ENCODE results near the gene SRD5A1.

SRD5A1 gene

GRCh38 chr5:6673031-6673430 is 39.8 kb downstream of the SRD5A1 start:
- no peak overlapping the region for H2AK5ac ChIP-seq (ENCODE audit: low read length)
- no peak overlapping the region for H3K23ac ChIP-seq (ENCODE audit: low read length)
- H3K56ac ChIP-seq (ENCODE audit: low read length) = no peak overlapping the region
- no peak overlapping the region for H3K4me3 ChIP-seq (ENCODE audit: low read length)
- peaks cover 2% of the 10 kb centered on the region for H3K36me3 ChIP-seq (ENCODE audit: control insufficient read depth, insufficient read depth, low read length)
- no peak overlapping the region for H3K4me2 ChIP-seq (ENCODE audit: low read length)
- WGBS (ENCODE audit: extremely low coverage, insufficient coverage, low lambda C conversion rate) = no CpG with 5 or more reads among the region's 5 CpGs
- no peaks in the 10 kb centered on the region for H3K27me3 ChIP-seq (ENCODE audit: insufficient read depth, low read length, poor library complexity)
- H3K27ac ChIP-seq (ENCODE audit: low read depth, low read length) = no peak overlapping the region
- no peak for DNase-seq
- no peaks in the 10 kb centered on the region for H3K79me1 ChIP-seq (ENCODE audit: low read length)
- no peak overlapping the region for H2BK5ac ChIP-seq (ENCODE audit: low read length)
- no peak overlapping the region for H3K4ac ChIP-seq (ENCODE audit: low read depth, low read length)
- no peaks in the 10 kb centered on the region for H3K79me2 ChIP-seq (ENCODE audit: control insufficient read depth, insufficient read depth, low read length)
- no peak overlapping the region for H4K8ac ChIP-seq (ENCODE audit: low read depth, low read length)
- no peak overlapping the region for H2BK120ac ChIP-seq (ENCODE audit: low read depth, low read length)
- H3K4me1 ChIP-seq (ENCODE audit: control insufficient read depth, low read depth, low read length) = no peaks in the 10 kb centered on the region
- no peak overlapping the region for H4K5ac ChIP-seq (ENCODE audit: low read length)
- no peak overlapping the region for H2BK15ac ChIP-seq (replicated peaks; ENCODE audit: low read depth)
- no peak overlapping the region for H3K9ac ChIP-seq (ENCODE audit: low read length)
- H3K18ac ChIP-seq (ENCODE audit: low read length) = no peak overlapping the region

- no peak overlapping the region for H2BK120ac ChIP-seq (ENCODE audit: low read depth, low read length)
- H3K79me2 ChIP-seq (ENCODE audit: control insufficient read depth, insufficient read depth, low read length) = no peaks in the 10 kb centered on the region
- H3K4me2 ChIP-seq (ENCODE audit: low read length) = no peak overlapping the region
- no peak for DNase-seq
- H4K5ac ChIP-seq (ENCODE audit: low read length) = no peak overlapping the region
- no peaks in the 10 kb centered on the region for H3K79me1 ChIP-seq (ENCODE audit: low read length)
- no peak overlapping the region for H3K9ac ChIP-seq (ENCODE audit: low read length)
- H4K8ac ChIP-seq (ENCODE audit: low read depth, low read length) = no peak overlapping the region
- no peak overlapping the region for H3K18ac ChIP-seq (ENCODE audit: low read length)
- H2AK5ac ChIP-seq (ENCODE audit: low read length) = no peak overlapping the region
- no peak overlapping the region for H3K4me3 ChIP-seq (ENCODE audit: low read length)
- WGBS (ENCODE audit: extremely low coverage, insufficient coverage, low lambda C conversion rate) = no CpG with 5 or more reads among the region's 1 CpG
- H3K27ac ChIP-seq (ENCODE audit: low read depth, low read length) = no peak overlapping the region
- no peak overlapping the region for H2BK5ac ChIP-seq (ENCODE audit: low read length)
- H2BK15ac ChIP-seq (replicated peaks; ENCODE audit: low read depth) = no peak overlapping the region
- H3K56ac ChIP-seq (ENCODE audit: low read length) = no peak overlapping the region
- H3K4ac ChIP-seq (ENCODE audit: low read depth, low read length) = no peak overlapping the region
- no peaks in the 10 kb centered on the region for H3K27me3 ChIP-seq (ENCODE audit: insufficient read depth, low read length, poor library complexity)
- H3K23ac ChIP-seq (ENCODE audit: low read length) = no peak overlapping the region
- H3K36me3 ChIP-seq (ENCODE audit: control insufficient read depth, insufficient read depth, low read length) = peaks cover 2% of the 10 kb centered on the region
- H3K4me1 ChIP-seq (ENCODE audit: control insufficient read depth, low read depth, low read length) = no peaks in the 10 kb centered on the region
These were observed 40.7 kb downstream of the SRD5A1 start for GRCh38 chr5:6673963-6674362.

- Histone ChIP-seq H3K18ac (ENCODE audit: low read length) (no peak overlapping the region), H3K23ac (ENCODE audit: low read length) (no peak overlapping the region), H3K79me1 (ENCODE audit: low read length) (no peaks in the 10 kb centered on the region), H3K9ac (ENCODE audit: low read length) (no peak overlapping the region), H2BK120ac (ENCODE audit: low read depth, low read length) (no peak overlapping the region), H4K8ac (ENCODE audit: low read depth, low read length) (no peak overlapping the region), H3K27ac (ENCODE audit: low read depth, low read length) (no peak overlapping the region), H3K4ac (ENCODE audit: low read depth, low read length) (no peak overlapping the region), H3K4me1 (ENCODE audit: control insufficient read depth, low read depth, low read length) (no peaks in the 10 kb centered on the region), H2AK5ac (ENCODE audit: low read length) (no peak overlapping the region), H3K56ac (ENCODE audit: low read length) (no peak overlapping the region), H4K5ac (ENCODE audit: low read length) (no peak overlapping the region), H2BK5ac (ENCODE audit: low read length) (no peak overlapping the region), H3K4me2 (ENCODE audit: low read length) (no peak overlapping the region), H3K79me2 (ENCODE audit: control insufficient read depth, insufficient read depth, low read length) (no peaks in the 10 kb centered on the region), H3K36me3 (ENCODE audit: control insufficient read depth, insufficient read depth, low read length) (peaks cover 2% of the 10 kb centered on the region), H2BK15ac (replicated peaks; ENCODE audit: low read depth) (no peak overlapping the region), H3K27me3 (ENCODE audit: insufficient read depth, low read length, poor library complexity) (no peaks in the 10 kb centered on the region), H3K4me3 (ENCODE audit: low read length) (no peak overlapping the region)
- DNase-seq = no peak
- WGBS (ENCODE audit: extremely low coverage, insufficient coverage, low lambda C conversion rate) = no CpG with 5 or more reads among the region's 3 CpGs
These were observed 41.2 kb downstream of the SRD5A1 start for GRCh38 chr5:6674421-6674820.

- Histone ChIP-seq H2BK15ac (replicated peaks; ENCODE audit: low read depth) (no peak overlapping the region), H3K18ac (ENCODE audit: low read length) (no peak overlapping the region), H3K4me3 (ENCODE audit: low read length) (no peak overlapping the region), H3K56ac (ENCODE audit: low read length) (no peak overlapping the region), H3K9ac (ENCODE audit: low read length) (no peak overlapping the region), H3K23ac (ENCODE audit: low read length) (no peak overlapping the region), H2BK120ac (ENCODE audit: low read depth, low read length) (no peak overlapping the region), H3K79me1 (ENCODE audit: low read length) (no peaks in the 10 kb centered on the region), H3K27ac (ENCODE audit: low read depth, low read length) (no peak overlapping the region), H3K79me2 (ENCODE audit: control insufficient read depth, insufficient read depth, low read length) (no peaks in the 10 kb centered on the region), H3K4me2 (ENCODE audit: low read length) (no peak overlapping the region), H4K8ac (ENCODE audit: low read depth, low read length) (no peak overlapping the region), H2AK5ac (ENCODE audit: low read length) (no peak overlapping the region), H2BK5ac (ENCODE audit: low read length) (no peak overlapping the region), H3K36me3 (ENCODE audit: control insufficient read depth, insufficient read depth, low read length) (peaks cover 2% of the 10 kb centered on the region), H3K4ac (ENCODE audit: low read depth, low read length) (no peak overlapping the region), H4K5ac (ENCODE audit: low read length) (no peak overlapping the region), H3K27me3 (ENCODE audit: insufficient read depth, low read length, poor library complexity) (no peaks in the 10 kb centered on the region), H3K4me1 (ENCODE audit: control insufficient read depth, low read depth, low read length) (no peaks in the 10 kb centered on the region)
- no peak for DNase-seq
- WGBS (ENCODE audit: extremely low coverage, insufficient coverage, low lambda C conversion rate) = no CpG with 5 or more reads among the region's 10 CpGs
These were observed 41.6 kb downstream of the SRD5A1 start for GRCh38 chr5:6674886-6675285.

- Histone ChIP-seq H2BK15ac (replicated peaks; ENCODE audit: low read depth) (no peak overlapping the region), H4K5ac (ENCODE audit: low read length) (no peak overlapping the region), H3K9ac (ENCODE audit: low read length) (no peak overlapping the region), H3K4me1 (ENCODE audit: control insufficient read depth, low read depth, low read length) (no peaks in the 10 kb centered on the region), H3K79me1 (ENCODE audit: low read length) (no peaks in the 10 kb centered on the region), H2BK5ac (ENCODE audit: low read length) (no peak overlapping the region), H3K4ac (ENCODE audit: low read depth, low read length) (no peak overlapping the region), H3K79me2 (ENCODE audit: control insufficient read depth, insufficient read depth, low read length) (no peaks in the 10 kb centered on the region), H3K36me3 (ENCODE audit: control insufficient read depth, insufficient read depth, low read length) (no peaks in the 10 kb centered on the region), H3K27me3 (ENCODE audit: insufficient read depth, low read length, poor library complexity) (no peaks in the 10 kb centered on the region), H3K4me2 (ENCODE audit: low read length) (no peak overlapping the region), H3K27ac (ENCODE audit: low read depth, low read length) (no peak overlapping the region), H2BK120ac (ENCODE audit: low read depth, low read length) (no peak overlapping the region), H3K23ac (ENCODE audit: low read length) (no peak overlapping the region), H3K18ac (ENCODE audit: low read length) (no peak overlapping the region), H3K56ac (ENCODE audit: low read length) (no peak overlapping the region), H4K8ac (ENCODE audit: low read depth, low read length) (no peak overlapping the region), H3K4me3 (ENCODE audit: low read length) (no peak overlapping the region), H2AK5ac (ENCODE audit: low read length) (no peak overlapping the region)
- no peak for DNase-seq
- no CpG with 5 or more reads among the region's 5 CpGs for WGBS (ENCODE audit: extremely low coverage, insufficient coverage, low lambda C conversion rate)
These were observed 42.7 kb downstream of the SRD5A1 start for GRCh38 chr5:6675784-6676491.

- H3K27me3 ChIP-seq (ENCODE audit: insufficient read depth, low read length, poor library complexity) = no peaks in the 10 kb centered on the region
- H3K23ac ChIP-seq (ENCODE audit: low read length) = no peak overlapping the region
- H2BK5ac ChIP-seq (ENCODE audit: low read length) = no peak overlapping the region
- H3K4me3 ChIP-seq (ENCODE audit: low read length) = no peak overlapping the region
- WGBS (ENCODE audit: extremely low coverage, insufficient coverage, low lambda C conversion rate) = no CpG with 5 or more reads among the region's 2 CpGs
- no peak overlapping the region for H3K4ac ChIP-seq (ENCODE audit: low read depth, low read length)
- no peak overlapping the region for H3K4me2 ChIP-seq (ENCODE audit: low read length)
- H3K18ac ChIP-seq (ENCODE audit: low read length) = no peak overlapping the region
- H4K5ac ChIP-seq (ENCODE audit: low read length) = no peak overlapping the region
- H3K79me2 ChIP-seq (ENCODE audit: control insufficient read depth, insufficient read depth, low read length) = no peaks in the 10 kb centered on the region
- DNase-seq = no peak
- no peak overlapping the region for H4K8ac ChIP-seq (ENCODE audit: low read depth, low read length)
- no peak overlapping the region for H2AK5ac ChIP-seq (ENCODE audit: low read length)
- no peak overlapping the region for H2BK15ac ChIP-seq (replicated peaks; ENCODE audit: low read depth)
- no peaks in the 10 kb centered on the region for H3K36me3 ChIP-seq (ENCODE audit: control insufficient read depth, insufficient read depth, low read length)
- H3K27ac ChIP-seq (ENCODE audit: low read depth, low read length) = no peak overlapping the region
- no peak overlapping the region for H3K56ac ChIP-seq (ENCODE audit: low read length)
- H3K4me1 ChIP-seq (ENCODE audit: control insufficient read depth, low read depth, low read length) = no peaks in the 10 kb centered on the region
- no peak overlapping the region for H2BK120ac ChIP-seq (ENCODE audit: low read depth, low read length)
- H3K9ac ChIP-seq (ENCODE audit: low read length) = no peak overlapping the region
- H3K79me1 ChIP-seq (ENCODE audit: low read length) = no peaks in the 10 kb centered on the region
These were observed 43.5 kb downstream of the SRD5A1 start for GRCh38 chr5:6676702-6677101.
